HFF-Myc (cell line): Measurements from ENCODE around the gene TRAPPC12.

ENCODE experiments used
- DNase-seq: peaks from one replicate; pipeline ENCODE4 v3.0.0-alpha.2; 2011; ENCODE audit warnings: low read depth; ENCODE audit errors: extremely low read depth
- H3K4me3 ChIP-seq: replicated peaks from 2 replicates; pipeline ENCODE4 v1.5.1; 2011; ENCODE audit warnings: low read depth, mild to moderate bottlenecking, control low read depth, low read length
- TF ChIP-seq, protein P1 (sequence below): IDR thresholded peaks from 2 replicates; pipeline ENCODE4 v1.5.1; 2012; ENCODE audit warnings: mild to moderate bottlenecking, low read depth, low read length, control low read depth; ENCODE audit errors: missing control alignments

The TRAPPC12 gene

DNA sequence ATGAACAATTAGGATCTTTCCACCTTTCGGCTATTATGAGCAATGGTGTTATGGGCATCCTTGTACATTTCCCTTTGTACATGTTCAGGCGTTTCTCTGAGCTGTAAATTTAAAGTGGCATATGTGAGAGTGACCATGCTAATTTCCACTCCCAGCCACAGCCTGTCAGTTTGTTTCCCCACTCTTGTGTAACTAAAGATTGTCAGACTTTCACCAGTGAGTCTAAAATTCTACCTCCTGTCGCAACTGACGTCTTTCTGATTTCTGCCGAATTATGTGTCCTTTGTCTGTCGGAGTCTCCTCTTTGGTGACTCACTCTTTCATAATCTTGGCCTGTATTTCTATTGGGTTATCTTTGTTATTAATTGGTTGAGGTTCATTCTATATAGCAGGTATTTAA lies 50.7 kb downstream of the TRAPPC12 start:
- no peak overlapping the region for H3K4me3 ChIP-seq
- no peak for DNase-seq
- TF ChIP-seq, protein P1, sequence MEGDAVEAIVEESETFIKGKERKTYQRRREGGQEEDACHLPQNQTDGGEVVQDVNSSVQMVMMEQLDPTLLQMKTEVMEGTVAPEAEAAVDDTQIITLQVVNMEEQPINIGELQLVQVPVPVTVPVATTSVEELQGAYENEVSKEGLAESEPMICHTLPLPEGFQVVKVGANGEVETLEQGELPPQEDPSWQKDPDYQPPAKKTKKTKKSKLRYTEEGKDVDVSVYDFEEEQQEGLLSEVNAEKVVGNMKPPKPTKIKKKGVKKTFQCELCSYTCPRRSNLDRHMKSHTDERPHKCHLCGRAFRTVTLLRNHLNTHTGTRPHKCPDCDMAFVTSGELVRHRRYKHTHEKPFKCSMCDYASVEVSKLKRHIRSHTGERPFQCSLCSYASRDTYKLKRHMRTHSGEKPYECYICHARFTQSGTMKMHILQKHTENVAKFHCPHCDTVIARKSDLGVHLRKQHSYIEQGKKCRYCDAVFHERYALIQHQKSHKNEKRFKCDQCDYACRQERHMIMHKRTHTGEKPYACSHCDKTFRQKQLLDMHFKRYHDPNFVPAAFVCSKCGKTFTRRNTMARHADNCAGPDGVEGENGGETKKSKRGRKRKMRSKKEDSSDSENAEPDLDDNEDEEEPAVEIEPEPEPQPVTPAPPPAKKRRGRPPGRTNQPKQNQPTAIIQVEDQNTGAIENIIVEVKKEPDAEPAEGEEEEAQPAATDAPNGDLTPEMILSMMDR, result no peak

DNA sequence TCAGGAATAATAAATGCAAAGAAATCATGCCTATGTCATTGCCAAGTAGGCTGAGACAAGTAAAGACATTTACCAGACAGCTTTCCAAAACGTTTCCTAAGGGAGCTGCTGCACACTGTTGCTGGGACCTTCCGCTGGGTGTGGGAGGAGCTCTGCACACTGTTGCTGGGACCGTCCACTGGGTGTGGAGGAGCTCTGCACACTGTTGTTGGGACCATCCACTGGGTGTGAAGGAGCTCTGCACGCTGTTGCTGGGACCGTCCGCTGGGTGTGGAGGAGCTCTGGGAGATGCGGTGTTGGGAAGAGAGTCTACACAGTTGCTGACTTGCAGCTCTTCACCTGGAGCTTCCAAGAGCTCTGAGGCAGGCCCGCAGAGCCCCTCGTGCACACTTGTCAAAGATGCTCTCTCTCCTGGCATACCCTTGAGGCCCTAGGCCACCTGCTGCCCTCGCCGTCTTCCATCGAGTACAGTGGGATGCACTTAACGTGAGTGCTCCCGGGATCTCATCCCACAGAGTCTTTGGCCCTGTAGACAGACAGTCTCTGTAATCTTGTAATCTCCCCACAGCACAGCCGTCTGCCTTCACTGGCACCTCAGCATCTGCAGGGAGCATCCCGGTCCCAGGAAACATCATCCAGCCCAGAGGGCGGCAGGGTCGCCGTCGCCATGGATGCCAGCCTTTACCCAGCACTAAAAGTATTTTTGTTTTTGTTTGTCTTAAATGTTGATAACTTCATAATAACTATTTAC lies 51.4 kb downstream of the TRAPPC12 start:
- DNase-seq, result no peak
- no peak overlapping the region for H3K4me3 ChIP-seq
- TF ChIP-seq, protein P1, result no peak

DNA sequence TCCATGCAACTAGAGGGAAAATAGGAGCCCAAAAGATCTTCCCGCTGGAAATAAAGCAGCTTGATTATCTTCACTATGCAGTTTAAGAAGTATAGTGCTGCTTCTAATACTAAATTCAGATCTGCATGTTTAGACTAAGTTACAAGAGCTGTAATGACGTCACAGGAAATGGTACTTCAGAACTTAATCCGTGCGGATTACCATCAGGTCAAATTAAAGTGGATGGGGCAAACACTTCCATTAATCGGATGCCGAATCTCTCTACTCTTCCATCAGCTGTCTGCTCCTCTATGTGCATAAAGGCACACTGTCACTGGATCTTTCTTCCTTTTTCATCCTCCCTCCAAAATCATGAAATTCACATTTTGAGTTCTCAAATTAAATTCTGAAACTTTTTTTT lies 52.6 kb downstream of the TRAPPC12 start:
- TF ChIP-seq, protein P1, result no peak
- no peak for DNase-seq
- no peak overlapping the region for H3K4me3 ChIP-seq

DNA sequence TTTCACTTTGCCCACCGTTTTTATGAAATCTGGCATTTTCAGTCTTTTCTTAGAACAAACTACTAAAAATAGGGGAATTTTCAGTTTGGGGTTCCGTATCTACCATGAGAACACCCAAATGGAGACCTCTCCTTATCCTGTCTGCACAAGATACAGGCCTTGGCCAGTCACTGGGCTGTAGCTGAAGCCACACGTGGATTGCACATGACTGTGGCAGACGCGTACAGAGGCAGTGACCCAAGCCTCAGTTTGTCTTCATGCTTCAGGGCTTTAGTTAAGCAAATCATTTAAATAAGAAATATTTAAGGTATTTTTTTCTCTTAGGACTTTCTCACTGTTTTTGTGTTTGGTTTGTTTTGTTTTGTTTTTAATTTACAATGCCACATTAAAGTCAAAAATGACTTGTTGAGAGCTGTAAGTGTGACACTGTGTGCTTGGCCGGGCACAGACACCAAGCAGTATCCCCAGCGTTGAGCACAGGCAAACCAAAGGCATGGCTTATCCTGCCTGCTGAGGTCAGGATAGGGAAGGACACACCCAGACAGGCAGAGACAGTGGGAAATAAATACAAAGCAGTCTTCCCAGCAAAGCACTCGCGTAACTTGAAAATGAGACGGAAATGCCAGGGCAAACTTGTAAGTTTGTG lies 53.3 kb downstream of the TRAPPC12 start:
- H3K4me3 ChIP-seq, result no peak overlapping the region
- TF ChIP-seq, protein P1, result no peak
- no peak for DNase-seq

DNA sequence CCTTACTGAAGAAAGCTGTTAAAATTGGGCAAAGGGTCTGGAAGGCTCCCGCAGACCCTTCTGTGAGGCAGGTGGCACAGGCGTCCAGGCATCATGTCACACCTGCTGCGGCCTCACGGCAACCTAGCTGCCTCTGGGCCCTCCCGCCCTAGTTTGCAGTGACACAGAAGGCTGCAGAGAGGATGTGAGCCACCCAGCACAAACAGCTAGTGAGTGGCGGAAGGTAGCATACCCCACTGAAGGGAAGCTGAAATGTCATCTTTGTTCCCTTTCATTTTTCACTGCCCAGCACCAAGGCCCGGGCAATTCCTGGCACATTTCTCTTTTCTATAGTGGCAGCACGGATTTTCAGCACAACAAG lies 53.8 kb downstream of the TRAPPC12 start:
- no peak overlapping the region for H3K4me3 ChIP-seq
- TF ChIP-seq, protein P1, result no peak
- DNase-seq, result no peak

DNA sequence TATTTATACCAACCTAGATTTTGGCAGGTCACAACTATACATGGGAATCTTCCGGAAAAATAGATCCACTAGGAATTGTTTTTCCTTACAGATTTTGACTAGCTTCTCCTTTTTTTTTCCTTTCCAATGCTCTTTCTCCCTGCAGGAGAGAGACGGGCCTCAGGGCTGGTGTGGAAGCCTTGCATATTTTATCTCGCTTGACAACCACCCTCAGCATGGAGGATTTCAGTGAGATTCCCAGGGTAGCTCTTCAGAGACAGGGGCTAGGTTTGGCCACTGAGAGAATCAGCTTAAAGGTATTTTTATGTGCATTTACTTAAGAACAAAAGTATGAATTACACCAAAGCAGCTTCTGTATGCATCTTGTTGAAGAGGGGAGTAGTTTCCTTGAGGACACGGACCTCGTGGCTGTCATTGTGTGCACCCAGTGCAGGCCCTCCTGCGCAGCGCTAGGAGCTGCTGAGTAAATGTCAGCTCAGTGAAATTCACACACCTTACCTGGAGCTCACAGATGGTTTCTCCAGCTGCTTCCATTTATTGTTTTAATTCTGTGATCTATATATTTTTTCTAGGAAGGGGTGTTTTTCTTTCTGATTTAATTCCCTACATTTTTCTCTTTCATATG lies 54.4 kb downstream of the TRAPPC12 start:
- TF ChIP-seq, protein P1, result no peak
- H3K4me3 ChIP-seq, result no peak overlapping the region
- no peak for DNase-seq
